ENCODE measurements around the gene RCAN3.
"Not testable (repeated sequence)": the region's sequence is repeated elsewhere in the genome, so short reads cannot be mapped to it uniquely, and the experiment has no call there.

The RCAN3 gene

DNA sequence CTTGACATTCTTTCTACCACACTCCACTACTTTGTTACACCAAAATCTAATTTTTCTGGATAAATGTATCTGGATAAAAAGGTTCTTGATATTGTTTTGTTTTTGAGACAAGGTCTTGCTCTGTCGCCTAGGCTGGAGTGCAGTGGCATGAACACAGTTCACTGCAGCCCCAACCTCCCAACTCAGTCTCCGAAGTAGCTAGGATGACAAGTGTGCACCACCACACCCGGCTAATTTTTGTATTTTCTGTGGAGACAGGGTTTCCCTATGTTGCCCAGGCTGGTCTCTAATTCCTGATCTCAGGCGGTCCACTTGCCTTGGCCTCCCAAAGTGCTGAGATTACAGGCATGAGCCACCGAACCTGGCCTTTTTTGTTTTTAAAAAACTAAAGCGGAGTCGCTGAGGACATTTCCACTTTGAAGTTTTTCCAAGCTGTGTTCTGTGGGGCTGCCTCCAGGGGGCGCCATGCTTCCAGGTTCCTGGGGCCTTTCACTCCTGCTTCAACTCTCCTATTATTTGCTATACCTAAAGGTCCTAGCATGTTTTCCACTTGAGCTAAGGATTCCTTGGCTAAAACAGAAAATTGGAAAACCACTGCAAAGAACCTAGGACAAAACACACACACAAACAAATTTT is 39.2 kb downstream of the RCAN3 start:
- Histone ChIP-seq H3K9ac (ENCODE audit: low read depth, low read length) (peak overlapping the region; percentile 5), H3K9me3 (ENCODE audit: control insufficient read depth, insufficient read depth, low read length) (no peaks in the 10 kb centered on the region), H3K27me3 (ENCODE audit: control insufficient read depth, insufficient read depth, low read length) (no peaks in the 10 kb centered on the region), H3K4me3 (ENCODE audit: low read depth, low read length) (no peak overlapping the region), H3K36me3 (ENCODE audit: control insufficient read depth, insufficient read depth, low read length) (no peaks in the 10 kb centered on the region), H3K4me1 (ENCODE audit: control insufficient read depth, insufficient read depth, low read length) (peaks cover 15% of the 10 kb centered on the region)

DNA sequence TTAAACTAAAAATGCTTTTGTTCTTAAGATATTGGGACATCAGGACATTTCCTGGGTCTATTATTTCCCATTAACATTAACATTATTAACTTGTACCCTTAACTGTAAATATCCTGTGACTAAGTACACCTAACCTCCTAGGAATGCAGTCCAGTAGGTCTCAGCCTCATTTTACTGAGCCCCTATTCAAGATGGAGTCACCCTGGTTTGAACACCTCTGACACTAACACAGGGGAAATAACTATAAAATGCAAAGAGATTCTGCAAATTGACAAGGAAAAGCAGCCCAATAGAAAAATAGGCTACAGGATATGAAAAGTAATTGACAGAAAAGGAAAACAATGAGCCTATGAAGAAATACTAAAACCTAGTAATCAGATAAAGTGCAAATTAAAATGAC is 41.6 kb downstream of the RCAN3 start:
- H3K4me3 ChIP-seq (ENCODE audit: low read depth, low read length), result no peak overlapping the region
- no peak overlapping the region for H3K9ac ChIP-seq (ENCODE audit: low read depth, low read length)
- no peaks in the 10 kb centered on the region for H3K36me3 ChIP-seq (ENCODE audit: control insufficient read depth, insufficient read depth, low read length)
- H3K27me3 ChIP-seq (ENCODE audit: control insufficient read depth, insufficient read depth, low read length), result no peaks in the 10 kb centered on the region
- H3K4me1 ChIP-seq (ENCODE audit: control insufficient read depth, insufficient read depth, low read length), result peaks cover 14% of the 10 kb centered on the region
- no peaks in the 10 kb centered on the region for H3K9me3 ChIP-seq (ENCODE audit: control insufficient read depth, insufficient read depth, low read length)

DNA sequence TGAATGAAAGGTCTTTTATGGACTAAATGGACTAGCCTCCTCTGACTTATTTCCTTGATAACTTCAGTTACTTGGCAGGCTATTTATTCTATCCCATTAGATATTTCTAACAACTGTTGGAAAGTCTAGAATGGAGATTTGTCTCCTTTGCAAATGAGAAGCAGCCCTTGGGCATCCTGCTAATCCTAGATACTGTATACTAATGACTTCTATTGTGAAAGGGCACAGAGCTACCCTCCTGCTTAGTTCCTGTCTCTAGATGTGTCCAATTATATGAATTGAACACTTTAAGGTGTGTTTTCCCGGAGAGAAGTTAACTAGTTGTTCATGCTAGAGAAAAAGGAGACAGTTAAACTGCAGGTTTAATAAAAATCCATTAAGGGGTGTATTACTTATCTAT is 43.0 kb downstream of the RCAN3 start:
- Histone ChIP-seq H3K4me1 (ENCODE audit: control insufficient read depth, insufficient read depth, low read length) (peaks cover 11% of the 10 kb centered on the region), H3K27me3 (ENCODE audit: control insufficient read depth, insufficient read depth, low read length) (no peaks in the 10 kb centered on the region), H3K9me3 (ENCODE audit: control insufficient read depth, insufficient read depth, low read length) (no peaks in the 10 kb centered on the region), H3K9ac (ENCODE audit: low read depth, low read length) (no peak overlapping the region), H3K36me3 (ENCODE audit: control insufficient read depth, insufficient read depth, low read length) (no peaks in the 10 kb centered on the region), H3K4me3 (ENCODE audit: low read depth, low read length) (no peak overlapping the region)

DNA sequence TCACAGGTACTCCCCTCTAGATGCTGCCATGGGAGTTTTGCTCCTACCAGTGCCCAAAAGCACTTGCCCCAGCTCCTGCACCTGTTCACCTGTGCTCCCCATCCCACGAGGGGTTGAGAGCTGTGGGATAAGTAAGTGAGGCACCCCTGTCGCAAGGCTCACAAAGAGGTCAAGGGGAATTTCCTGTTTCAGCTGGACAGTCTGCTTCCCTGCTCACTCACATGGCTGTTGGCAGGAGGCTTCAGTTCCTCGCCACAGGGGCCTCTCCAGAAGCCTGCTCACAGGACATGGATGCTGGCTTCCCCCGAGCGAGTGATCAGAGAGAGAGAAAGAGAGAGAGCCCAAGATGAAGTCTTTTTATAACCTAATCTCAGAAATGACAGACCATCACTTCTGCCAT is 44.6 kb downstream of the RCAN3 start:
- Histone ChIP-seq H3K9ac (ENCODE audit: low read depth, low read length) (no peak overlapping the region), H3K9me3 (ENCODE audit: control insufficient read depth, insufficient read depth, low read length) (no peaks in the 10 kb centered on the region), H3K27me3 (ENCODE audit: control insufficient read depth, insufficient read depth, low read length) (no peaks in the 10 kb centered on the region), H3K4me1 (ENCODE audit: control insufficient read depth, insufficient read depth, low read length) (peaks cover 3% of the 10 kb centered on the region), H3K36me3 (ENCODE audit: control insufficient read depth, insufficient read depth, low read length) (no peaks in the 10 kb centered on the region), H3K4me3 (ENCODE audit: low read depth, low read length) (no peak overlapping the region)

DNA sequence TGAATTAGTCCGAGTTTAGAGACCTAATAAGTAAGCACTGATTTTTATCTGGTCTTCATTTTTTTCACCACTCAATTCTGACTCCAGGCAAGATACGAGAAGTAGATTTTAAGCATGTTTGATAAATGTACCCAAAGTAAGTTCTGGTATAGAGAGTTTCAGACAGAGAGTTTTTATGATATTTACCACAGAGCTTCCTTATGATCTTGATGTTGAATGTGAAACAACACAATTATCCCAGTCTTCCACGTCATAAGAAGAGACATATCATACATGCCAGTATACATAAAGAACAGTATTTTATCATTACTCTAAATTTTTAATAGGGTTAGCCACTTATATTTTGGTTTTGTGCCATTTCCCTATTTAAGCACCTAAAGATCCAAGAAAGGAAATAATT is 45.4 kb downstream of the RCAN3 start:
- H3K4me1 ChIP-seq (ENCODE audit: control insufficient read depth, insufficient read depth, low read length), result peaks cover 5% of the 10 kb centered on the region
- no peaks in the 10 kb centered on the region for H3K9me3 ChIP-seq (ENCODE audit: control insufficient read depth, insufficient read depth, low read length)
- no peaks in the 10 kb centered on the region for H3K36me3 ChIP-seq (ENCODE audit: control insufficient read depth, insufficient read depth, low read length)
- no peak overlapping the region for H3K4me3 ChIP-seq (ENCODE audit: low read depth, low read length)
- no peaks in the 10 kb centered on the region for H3K27me3 ChIP-seq (ENCODE audit: control insufficient read depth, insufficient read depth, low read length)
- no peak overlapping the region for H3K9ac ChIP-seq (ENCODE audit: low read depth, low read length)

DNA sequence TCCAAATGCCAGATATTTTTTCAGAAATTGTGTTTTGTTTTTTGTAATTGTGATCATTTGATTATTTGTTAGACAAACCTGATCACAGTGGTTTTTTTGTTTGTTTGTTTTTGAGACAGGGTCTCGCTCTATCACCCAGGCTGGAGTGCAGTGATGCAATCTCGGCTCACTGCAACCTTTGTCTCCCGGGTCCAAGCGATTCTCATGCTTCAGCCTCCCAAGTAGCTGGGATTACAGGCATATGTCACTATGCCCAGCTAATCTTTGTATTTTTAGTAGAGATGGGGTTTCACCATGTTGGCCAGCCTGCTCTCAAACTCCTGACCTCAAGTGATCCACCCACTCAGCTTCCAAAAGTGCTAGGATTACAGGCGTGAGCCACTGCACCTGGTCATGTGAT is 46.6 kb downstream of the RCAN3 start:
- H3K27me3 ChIP-seq (ENCODE audit: control insufficient read depth, insufficient read depth, low read length); H3K4me1 ChIP-seq (ENCODE audit: control insufficient read depth, insufficient read depth, low read length); H3K36me3 ChIP-seq (ENCODE audit: control insufficient read depth, insufficient read depth, low read length); H3K9me3 ChIP-seq (ENCODE audit: control insufficient read depth, insufficient read depth, low read length); H3K4me3 ChIP-seq (ENCODE audit: low read depth, low read length); H3K9ac ChIP-seq (ENCODE audit: low read depth, low read length): not testable (repeated sequence)

DNA sequence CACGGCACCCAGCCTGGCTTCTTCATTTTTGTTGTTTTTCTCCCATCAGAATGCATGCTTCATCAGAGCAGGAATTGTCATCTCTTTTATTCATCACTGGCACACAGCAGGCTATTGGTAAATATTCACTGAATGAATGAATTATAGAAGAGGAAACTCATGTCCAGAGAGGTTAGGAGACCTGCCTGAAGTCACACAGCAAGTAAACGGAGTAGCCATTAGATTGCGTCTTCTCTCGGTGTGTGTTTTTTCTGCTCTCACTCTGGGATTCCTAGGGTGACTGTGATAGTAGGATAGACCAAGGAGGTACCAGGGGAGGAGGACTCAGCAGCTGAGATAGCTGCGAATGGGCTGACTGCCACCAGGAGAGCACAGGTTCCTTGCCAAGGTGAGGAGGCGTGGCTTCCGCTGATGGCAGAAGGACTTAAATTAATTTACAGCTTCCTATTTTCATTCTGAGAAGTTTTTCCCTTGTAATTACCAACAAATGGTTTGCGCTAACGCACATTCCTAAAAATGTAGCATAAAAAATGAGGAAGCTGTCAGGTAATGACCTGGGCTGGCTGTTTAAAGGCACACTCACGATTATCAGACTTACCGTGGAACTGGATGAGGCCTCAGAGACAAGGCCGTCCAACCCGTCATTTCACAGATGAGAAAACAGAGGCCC is 48.8 kb downstream of the RCAN3 start:
- Histone ChIP-seq H3K9me3 (ENCODE audit: control insufficient read depth, insufficient read depth, low read length) (no peaks in the 10 kb centered on the region), H3K4me1 (ENCODE audit: control insufficient read depth, insufficient read depth, low read length) (peaks cover 5% of the 10 kb centered on the region), H3K36me3 (ENCODE audit: control insufficient read depth, insufficient read depth, low read length) (no peaks in the 10 kb centered on the region), H3K27me3 (ENCODE audit: control insufficient read depth, insufficient read depth, low read length) (peaks cover 16% of the 10 kb centered on the region), H3K4me3 (ENCODE audit: low read depth, low read length) (no peak overlapping the region), H3K9ac (ENCODE audit: low read depth, low read length) (no peak overlapping the region)

DNA sequence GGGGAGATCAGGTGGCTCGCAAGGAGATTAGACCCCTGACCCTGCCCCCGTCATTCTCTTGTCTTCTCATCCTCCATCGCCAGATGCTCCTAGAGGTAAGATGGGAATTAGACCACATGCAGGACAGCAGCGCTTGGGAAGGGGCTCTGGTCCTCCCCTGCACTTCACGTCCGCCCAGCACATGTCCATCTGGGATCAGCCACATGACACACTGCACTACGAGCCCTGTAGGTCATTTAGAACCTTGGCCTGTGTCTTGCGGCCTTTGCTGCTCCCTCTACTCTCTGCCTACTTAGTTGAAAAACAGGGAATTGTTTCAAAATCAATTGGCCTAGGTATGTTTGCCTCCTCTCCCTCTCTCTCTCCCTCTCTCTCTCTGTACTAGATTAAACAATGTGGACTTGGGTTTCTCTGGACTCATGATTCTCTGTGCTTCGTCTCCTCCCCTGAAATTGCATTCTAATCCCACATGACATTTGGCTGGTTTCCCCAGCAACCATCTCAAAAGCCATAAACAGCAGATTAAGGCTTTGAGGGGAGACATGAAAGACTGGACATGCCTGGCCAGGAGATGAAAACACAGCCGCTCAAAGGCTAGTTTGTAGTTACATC is 49.4 kb downstream of the RCAN3 start:
- H3K4me1 ChIP-seq (ENCODE audit: control insufficient read depth, insufficient read depth, low read length), result peaks cover 5% of the 10 kb centered on the region
- no peaks in the 10 kb centered on the region for H3K9me3 ChIP-seq (ENCODE audit: control insufficient read depth, insufficient read depth, low read length)
- H3K36me3 ChIP-seq (ENCODE audit: control insufficient read depth, insufficient read depth, low read length), result no peaks in the 10 kb centered on the region
- no peak overlapping the region for H3K4me3 ChIP-seq (ENCODE audit: low read depth, low read length)
- peaks cover 22% of the 10 kb centered on the region for H3K27me3 ChIP-seq (ENCODE audit: control insufficient read depth, insufficient read depth, low read length)
- H3K9ac ChIP-seq (ENCODE audit: low read depth, low read length), result no peak overlapping the region

DNA sequence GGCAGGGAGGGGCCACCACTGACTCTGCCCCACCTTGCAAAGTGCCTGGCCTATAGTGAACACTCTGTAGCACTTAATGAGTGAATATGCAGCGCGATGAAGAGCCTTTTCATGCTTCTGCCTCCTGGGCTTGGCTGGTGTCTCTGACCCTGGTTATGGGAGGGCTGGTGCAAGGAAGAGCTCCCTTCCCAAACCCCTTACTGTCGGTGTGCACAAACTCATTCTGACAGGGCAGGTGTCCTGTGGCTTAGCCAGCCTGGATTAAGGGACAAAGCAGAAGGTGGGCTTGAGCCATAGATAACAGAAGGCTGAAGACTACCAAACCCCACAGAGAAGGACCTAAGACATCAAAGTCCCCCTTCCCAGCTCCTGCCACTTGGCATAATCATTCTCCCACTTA is 51.3 kb downstream of the RCAN3 start:
- Histone ChIP-seq H3K4me1 (ENCODE audit: control insufficient read depth, insufficient read depth, low read length) (peaks cover 5% of the 10 kb centered on the region), H3K27me3 (ENCODE audit: control insufficient read depth, insufficient read depth, low read length) (peaks cover 26% of the 10 kb centered on the region), H3K9me3 (ENCODE audit: control insufficient read depth, insufficient read depth, low read length) (no peaks in the 10 kb centered on the region), H3K9ac (ENCODE audit: low read depth, low read length) (no peak overlapping the region), H3K36me3 (ENCODE audit: control insufficient read depth, insufficient read depth, low read length) (no peaks in the 10 kb centered on the region), H3K4me3 (ENCODE audit: low read depth, low read length) (no peak overlapping the region)

DNA sequence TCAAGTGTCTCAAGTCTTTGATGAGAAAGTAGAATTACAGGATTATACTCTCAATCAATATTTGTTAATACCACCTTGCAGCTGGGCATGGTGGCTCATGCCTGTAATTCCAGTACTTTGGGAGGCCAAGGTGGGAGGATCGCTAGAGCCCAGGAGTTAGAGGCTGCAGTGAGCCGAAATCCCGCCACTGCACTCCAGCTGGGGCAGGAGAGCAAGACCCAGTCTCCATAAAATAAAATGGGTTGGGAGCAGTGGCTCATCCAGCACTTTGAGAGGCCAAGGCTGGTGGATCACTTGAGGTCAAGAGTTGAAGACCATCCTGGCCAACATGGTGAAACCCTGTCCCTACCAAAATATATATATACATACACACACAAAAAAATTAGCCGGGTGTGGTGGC is 52.1 kb downstream of the RCAN3 start:
- Histone ChIP-seq H3K9me3 (ENCODE audit: control insufficient read depth, insufficient read depth, low read length) (no peaks in the 10 kb centered on the region), H3K9ac (ENCODE audit: low read depth, low read length) (no peak overlapping the region), H3K36me3 (ENCODE audit: control insufficient read depth, insufficient read depth, low read length) (no peaks in the 10 kb centered on the region), H3K4me1 (ENCODE audit: control insufficient read depth, insufficient read depth, low read length) (peaks cover 7% of the 10 kb centered on the region), H3K27me3 (ENCODE audit: control insufficient read depth, insufficient read depth, low read length) (peaks cover 26% of the 10 kb centered on the region), H3K4me3 (ENCODE audit: low read depth, low read length) (no peak overlapping the region)

DNA sequence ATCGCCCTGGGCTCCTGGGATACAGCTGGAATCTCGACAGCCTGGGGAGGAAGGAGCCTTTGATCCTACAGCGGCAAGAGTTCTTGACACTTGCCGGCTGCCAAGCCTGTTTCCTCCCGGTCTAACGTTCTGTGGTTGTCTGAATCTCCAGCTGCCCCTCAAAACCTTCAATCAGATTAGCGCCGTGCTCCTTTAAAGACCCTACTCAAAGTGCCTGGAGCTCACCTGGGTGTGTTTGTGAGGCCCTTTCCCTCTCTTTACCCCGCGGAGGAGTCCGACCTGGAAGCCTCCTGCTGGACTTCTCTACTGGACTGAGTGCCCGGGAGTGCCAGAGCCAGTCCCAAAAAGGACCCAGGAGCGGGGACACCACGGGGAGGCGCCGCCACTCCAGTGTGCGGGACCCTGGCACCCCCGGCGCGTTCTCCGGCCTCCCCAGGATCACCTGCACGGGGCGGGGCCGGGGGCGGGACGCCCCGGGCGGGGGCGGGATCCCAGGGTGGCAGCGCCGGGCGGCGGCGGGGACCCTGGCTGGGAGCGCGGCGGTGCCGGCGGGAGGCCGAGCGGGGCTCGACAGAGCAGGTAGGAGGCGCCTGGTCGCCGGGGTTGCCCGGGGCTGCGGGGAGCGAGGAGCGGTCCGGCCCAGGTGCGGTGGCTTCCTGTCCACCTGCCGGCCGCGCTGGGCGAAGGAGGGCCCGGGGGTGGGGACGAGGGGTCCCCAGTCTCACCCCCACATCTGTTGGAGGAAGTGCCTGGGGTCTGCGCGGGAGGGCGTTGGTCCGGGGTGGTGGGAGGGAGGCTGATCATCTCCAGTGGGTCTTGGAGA is 53.2 kb downstream of the RCAN3 start, which contains the start of gene NCMAP:
Gene NCMAP (plus strand): TSS at position 497 of the 823 bp plus-strand sequence. CDS start 39,344 bp downstream, outside the sequence.
- peak within 1 kb of the TSS; percentile 64 for H3K4me3 ChIP-seq (ENCODE audit: low read depth, low read length)
- H3K27me3 ChIP-seq (ENCODE audit: control insufficient read depth, insufficient read depth, low read length), result peaks cover 26% of the 10 kb centered on the region
- H3K36me3 ChIP-seq (ENCODE audit: control insufficient read depth, insufficient read depth, low read length), result no peaks in the 10 kb centered on the region
- no peaks in the 10 kb centered on the region for H3K9me3 ChIP-seq (ENCODE audit: control insufficient read depth, insufficient read depth, low read length)
- peaks cover 7% of the 10 kb centered on the region for H3K4me1 ChIP-seq (ENCODE audit: control insufficient read depth, insufficient read depth, low read length)
- H3K9ac ChIP-seq (ENCODE audit: low read depth, low read length), result no peak within 1 kb of the TSS
